GM19395 (cell line): ENCODE measurements around the gene PCGF3.
A peak's percentile ranks its signal among the peaks of the same experiment; 100 is the strongest.
"Not testable (repeated sequence)": the region's sequence is repeated elsewhere in the genome, so short reads cannot be mapped to it uniquely, and the experiment has no call there.

ENCODE experiments used
- ATAC-seq: cut with Tn5 transposase; IDR thresholded peaks from one replicate; pipeline ENCODE4 v1.9.1; 2021; ENCODE audit warnings: mild to moderate bottlenecking, moderate library complexity; ENCODE audit not compliant: unreplicated experiment

Gene PCGF3

GRCh38 chr4:780255-780654 lies 74.6 kb downstream of the PCGF3 start:
- ATAC-seq = not testable (repeated sequence)

- ATAC-seq = peak; percentile 9
These were observed 75.3 kb downstream of the PCGF3 start for GRCh38 chr4:780716-781492.

DNA sequence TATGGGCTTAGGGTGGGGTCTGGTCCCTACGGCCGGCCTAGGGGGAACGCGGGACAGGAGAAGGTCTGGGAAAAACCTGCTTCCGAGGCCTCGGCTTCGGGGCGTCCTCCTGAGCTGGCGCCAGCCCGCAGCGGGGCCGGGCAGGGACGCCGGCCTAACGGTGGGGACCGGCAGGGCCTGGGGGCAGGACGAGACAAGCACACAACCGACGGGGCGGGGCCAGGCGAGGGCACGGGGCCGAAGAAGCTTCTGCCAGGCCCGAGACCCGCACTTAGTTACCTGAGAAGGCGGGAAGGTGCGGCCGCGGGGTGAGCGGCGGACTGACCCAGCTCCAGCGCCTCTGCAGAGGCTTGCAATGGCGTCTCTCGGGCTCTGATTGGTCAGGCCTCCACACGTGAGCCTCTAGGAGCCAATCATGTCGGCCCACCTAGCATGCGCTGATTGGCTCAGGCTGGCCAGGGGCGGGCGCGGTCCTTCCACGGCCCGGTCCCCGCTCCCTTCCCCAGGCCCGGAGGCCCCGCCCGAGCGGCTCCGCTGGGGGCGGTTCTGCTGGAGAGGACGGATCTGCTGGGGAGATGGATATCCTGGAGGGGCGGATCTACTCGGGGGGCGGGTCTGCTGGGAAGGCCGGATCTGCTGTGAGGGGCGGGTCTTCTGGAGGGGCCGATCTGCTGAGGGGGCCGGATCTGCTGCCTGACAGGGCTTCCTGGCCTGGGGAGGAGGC lies 76.0 kb downstream of the PCGF3 start:
- peak; percentile 94 for ATAC-seq

- ATAC-seq = no peak
These were observed 79.0 kb downstream of the PCGF3 start for GRCh38 chr4:784401-785331.

DNA sequence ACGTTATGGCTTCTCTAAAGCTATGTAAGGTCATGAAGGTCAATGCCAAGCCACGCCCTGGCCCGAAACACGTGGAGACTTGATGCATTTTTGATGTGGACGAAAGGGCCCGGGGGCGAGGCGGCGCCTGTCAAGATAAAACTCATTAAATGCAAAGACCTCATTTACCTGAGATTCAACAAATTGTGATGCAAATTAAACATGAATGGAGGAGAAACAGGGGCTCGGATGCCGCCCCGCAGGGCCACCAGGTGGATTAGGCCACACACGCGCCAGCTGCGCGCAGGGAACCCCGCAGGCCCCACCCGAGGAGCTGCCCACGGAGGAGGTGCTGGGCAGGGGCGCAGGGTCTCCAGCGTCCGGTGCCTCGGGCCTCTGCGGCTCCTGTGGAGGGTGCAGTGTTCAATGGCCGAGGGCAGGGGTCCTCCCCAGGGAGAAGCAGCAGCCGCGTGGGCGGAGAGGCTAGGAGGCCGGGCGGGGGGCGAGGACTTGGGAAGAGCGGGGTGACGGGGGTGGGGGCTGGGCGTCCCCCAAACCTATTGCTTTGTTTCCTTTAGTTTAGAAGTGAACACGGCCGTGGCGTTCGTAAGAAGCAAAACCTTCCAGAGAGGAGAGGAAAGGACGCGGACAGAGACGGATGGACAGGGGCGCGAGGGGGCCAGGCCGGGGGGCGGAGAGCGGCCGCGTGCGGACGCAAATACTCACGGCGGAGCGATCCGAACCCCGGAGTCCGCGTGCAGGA lies 79.9 kb downstream of the PCGF3 start:
- ATAC-seq = no peak

- ATAC-seq = no peak
These were observed 80.6 kb downstream of the PCGF3 start for GRCh38 chr4:786074-786741.

DNA sequence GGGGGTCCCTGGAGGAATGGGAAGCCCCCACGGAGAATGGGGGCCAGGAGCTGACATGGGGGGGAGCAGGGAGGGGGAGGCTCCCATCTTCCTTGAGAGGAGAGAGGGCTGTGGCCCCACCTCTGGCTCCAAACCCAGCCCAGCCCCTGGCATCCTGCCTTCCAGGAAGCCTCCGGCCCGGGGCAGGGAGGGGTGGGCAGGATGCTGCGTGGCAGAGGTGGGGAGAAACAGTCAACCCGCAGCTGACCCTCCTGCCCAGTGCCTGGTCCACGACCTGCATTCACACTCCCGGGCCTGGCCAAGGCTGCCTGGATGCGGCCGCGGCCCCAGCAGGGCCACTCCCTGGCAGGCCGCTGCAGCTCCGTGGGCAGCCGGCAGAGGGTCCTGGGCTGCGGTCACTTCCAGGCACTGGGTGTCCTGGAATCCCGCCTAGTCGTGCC lies 81.2 kb downstream of the PCGF3 start:
- no peak for ATAC-seq

DNA sequence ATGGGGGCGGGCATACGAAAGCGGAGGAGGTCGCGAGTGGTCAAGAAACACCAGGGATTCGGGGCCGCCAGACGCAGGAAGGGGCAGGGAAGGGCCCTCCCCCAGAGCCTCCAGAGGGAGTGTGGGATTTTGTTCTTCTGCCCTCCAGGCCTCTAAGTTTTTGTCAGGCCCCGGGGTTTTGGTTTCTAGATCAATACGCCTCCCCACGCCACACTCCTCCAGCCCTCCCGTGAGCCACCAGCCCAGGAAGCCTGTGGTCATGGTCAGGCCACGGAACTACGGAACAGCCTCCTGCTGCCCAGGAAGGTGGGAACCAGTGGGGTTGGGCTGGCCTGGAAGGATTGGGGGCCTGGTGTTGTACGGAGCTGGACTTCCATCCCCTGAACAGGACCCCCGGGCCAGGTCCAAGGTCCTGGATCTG lies 81.9 kb downstream of the PCGF3 start:
- ATAC-seq = no peak

DNA sequence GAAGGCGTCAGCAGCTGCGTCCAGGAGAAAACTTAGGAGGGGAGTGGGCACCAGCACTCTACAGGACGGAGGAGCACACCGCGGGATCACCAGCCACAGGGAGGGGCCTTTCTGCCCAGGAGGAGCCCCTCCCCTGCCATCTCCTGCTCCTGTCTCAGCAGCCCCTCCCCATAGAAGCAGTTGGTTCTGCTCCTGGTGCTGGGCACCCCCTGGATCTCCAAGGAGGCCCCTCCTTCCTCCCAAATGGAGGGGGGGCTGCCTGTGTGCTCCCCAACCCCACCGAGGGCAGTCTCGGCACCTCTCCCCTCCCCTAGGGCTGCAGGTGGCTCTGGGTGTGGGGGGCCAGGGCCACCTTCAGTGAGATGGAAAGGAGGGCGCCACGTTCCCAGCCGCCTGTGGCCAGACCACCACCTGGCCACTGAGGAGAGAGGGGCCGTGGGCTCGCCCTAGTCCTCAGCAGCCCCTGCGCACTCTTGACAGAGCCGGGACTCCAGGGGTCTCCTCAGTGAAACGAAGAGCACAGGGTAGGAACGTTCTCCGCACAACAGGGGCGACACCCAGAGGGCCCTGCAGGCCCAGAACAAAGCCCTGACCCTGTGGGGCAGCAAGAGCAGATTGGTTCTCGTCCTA lies 82.5 kb downstream of the PCGF3 start:
- ATAC-seq = no peak

GRCh38 chr4:788636-789297 lies 83.1 kb downstream of the PCGF3 start:
- ATAC-seq = no peak

- no peak for ATAC-seq
These were observed 84.2 kb downstream of the PCGF3 start for GRCh38 chr4:789571-790465.

DNA sequence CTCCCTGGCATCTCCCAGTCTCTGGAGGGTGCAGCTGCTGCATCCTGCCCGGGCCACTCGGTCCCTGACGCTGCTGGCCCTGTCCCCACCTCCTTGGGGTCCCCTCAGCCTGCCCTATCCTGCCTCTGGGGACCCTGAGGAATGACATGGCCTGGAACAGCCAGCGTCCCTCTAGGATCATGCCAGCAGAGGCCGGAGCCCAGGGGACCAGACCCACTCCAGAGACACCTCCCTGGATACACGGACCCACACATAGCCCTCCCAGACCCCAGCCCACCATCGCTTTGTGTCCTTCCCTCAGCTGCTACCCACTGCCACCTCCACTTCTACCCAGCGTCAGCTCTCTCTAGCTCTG lies 84.8 kb downstream of the PCGF3 start:
- ATAC-seq = no peak

DNA sequence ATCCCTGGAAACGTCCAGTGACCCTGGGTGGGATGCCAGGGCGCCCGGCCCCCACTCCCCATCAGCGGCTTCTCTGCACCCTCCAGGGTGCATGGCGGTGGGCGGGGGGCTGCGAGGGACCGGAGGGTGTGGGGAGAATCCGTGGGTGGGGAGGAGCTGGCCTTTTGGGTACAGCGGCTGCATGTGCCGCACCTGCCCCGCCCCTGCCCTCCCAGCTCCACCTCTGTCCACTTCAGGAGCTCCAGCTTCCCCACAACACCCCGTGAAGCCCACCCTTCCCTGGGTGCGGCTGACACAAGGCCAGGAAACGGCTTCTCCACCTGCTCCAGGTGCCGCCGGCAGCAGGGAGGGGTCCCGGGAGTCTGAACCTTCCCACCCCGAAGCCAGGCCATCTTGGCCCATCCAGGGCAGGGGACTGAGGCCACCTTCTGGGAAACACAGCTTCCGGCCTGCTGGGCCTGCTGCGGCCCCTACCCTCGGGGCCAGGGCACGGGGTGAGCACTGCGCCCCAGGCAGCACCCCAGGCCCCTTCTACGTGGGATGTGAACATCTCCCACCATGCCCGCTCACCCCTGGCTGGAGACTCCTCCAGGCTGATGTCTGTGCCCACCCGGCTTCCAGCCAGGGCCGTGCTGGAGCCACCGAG lies 85.7 kb downstream of the PCGF3 start:
- ATAC-seq = no peak

GRCh38 chr4:791898-792625 lies 86.4 kb downstream of the PCGF3 start:
- no peak for ATAC-seq

GRCh38 chr4:792626-793092 lies 87.0 kb downstream of the PCGF3 start:
- ATAC-seq = no peak

DNA sequence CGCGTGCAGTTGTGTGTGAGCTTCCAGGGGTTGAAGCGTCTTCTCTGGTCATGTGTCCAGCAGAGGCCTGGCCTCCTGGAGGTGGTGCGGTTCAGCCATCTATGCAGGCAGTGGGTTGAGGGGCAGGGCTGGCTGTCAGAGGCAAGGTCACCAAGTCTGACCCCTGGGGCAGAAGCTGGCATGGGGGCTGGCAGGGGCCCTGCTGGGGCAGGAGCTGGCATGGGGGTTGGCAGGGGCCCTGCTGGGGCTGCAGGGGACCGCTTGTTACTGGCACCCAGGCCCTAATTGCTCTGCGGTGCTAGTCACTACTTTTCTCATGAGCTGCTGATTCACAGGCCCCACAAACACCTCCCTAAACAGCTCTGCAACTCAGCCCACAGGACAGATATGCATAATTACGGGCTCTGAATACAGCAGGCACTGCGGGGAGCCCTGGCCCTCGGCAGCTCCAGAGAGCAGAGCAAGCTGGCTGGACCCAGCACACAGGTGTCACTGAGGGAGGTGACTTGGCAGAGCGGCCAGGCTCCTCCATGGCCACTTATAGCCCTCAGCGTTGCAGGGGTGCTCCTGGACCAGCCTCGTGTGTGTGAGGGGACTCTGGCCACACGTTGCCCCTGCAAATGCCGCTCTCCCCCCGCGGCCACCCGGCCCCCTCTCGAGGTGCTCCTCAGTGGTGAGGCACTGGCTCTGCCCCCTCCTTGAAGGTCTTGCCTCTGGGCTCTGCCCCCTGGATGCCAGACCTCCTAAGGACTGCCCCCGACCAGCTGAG lies 87.6 kb downstream of the PCGF3 start:
- ATAC-seq = no peak
